Stimulated activated CD4-positive, alpha-beta T cell treated with anti-CD3 and anti-CD28 coated beads, Interleukin-2, amount 100 ng/mL, for 48 hours (primary cell): ENCODE data around the gene SLC45A2.
A peak's percentile ranks its signal among the peaks of the same experiment; 100 is the strongest.
"Not testable (repeated sequence)": the region's sequence is repeated elsewhere in the genome, so short reads cannot be mapped to it uniquely, and the experiment has no call there.

Source experiments
- DNase-seq, 2 donors: peaks; one replicate each; pipeline ENCODE4 v3.0.0-alpha.2; 2020

The SLC45A2 gene

DNA sequence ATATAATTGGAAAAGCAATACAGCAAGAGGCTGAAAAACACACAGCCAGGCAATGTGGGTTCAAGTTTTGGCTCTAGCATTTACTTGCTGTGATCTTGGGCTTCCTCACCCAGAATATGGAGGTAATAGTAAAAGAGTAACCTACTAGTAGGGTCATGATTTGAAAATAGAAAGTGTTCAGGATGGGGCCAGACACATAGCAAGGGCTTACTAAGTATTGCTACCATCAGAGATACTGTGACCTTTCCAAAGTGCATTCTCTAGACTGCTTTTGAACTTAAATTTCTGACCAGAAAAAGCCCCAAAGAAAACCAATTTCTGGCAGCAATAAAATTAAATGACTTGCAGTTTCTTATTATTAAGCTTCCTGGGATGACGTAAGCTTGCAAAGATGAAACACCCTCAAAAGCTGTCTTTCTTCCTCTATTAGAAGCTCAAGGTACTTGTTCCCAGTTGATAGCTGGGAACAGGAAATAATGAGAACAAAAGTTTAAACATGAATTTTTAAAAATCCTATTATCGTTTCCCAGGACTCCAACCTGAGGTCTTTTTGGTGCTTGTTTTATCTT lies 20.3 kb downstream of the SLC45A2 start:
- no peak for DNase-seq

DNA sequence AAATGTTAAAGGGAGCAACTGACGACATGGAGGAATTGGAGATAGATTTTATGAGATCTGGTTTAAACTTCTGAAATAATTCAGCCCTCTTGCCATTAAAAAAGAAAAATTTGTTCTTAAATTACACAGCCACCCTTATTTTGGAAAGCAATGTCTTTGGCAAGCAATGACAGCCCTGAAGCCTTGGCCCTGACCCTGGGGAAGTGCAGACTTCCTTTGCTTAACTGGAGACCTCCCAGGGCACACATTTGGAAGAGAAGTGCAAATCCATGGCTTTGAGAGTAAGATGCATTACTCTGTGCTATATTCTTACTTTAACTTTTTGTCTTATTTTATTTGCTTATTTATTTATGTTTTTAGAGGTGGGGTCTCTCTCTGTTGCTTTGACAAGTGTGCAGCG lies 26.3 kb downstream of the SLC45A2 start:
- no peak for DNase-seq

DNA sequence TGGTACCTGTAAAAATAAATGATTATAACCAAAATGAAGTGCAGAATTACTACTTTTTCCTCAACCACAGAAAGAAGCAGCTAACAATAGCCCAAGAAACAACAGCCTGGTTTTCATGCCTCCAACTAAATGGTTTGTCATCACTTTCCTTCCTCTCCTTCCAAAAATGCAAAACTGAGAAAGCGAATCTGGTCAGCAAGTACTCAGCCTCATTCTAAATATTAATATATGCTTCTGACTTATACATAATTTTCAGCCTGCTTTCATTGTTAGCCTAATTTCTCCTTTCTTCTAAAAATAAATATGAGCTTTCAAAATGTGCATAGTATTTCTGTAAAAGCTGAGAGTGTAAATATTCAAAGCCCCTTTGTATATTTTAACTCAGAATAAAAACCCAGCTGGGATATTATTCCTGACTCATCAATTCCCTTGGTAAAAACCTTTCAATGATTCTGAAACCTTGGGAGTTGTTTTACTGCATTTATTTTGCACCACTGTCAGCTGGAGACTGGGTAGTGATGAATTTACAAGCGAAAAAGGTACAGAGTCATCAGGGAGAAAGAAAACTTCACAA lies 26.8 kb downstream of the SLC45A2 start:
- no peak for DNase-seq

- DNase-seq = not testable (repeated sequence)
Measured at GRCh38 chr5:33952175-33952574, 32.3 kb downstream of the SLC45A2 start.

DNA sequence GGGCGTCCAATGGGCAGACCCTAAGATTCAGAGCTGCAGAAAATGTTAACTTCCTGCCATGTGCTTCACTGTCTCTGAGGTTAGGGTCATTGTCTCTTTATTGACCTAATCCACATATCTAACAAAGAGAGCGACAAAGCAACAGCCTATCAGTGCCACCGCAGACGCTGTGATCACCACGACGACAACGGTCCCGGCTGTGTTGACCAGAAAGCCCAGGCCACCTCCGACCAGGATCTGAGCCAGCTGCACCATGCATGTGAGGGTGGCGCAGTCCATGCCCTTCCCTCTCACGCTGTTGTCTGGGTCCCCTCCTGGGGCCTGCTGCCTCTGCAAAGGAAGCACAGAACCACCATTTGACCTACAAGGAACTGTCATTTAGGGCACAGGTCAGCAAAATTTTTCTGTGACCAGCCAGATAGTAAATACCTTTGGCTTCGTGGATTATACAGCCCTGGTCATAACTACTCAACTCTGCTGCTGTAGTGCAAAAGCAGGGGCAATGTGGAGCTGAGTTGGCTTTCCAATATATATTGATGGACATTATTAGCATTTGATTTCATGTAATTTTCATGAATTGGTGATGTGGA lies 39.9 kb downstream of the SLC45A2 start:
- DNase-seq = no peak

- DNase-seq = no peak
Measured at GRCh38 chr5:33941090-33941489, 43.4 kb downstream of the SLC45A2 start.

DNA sequence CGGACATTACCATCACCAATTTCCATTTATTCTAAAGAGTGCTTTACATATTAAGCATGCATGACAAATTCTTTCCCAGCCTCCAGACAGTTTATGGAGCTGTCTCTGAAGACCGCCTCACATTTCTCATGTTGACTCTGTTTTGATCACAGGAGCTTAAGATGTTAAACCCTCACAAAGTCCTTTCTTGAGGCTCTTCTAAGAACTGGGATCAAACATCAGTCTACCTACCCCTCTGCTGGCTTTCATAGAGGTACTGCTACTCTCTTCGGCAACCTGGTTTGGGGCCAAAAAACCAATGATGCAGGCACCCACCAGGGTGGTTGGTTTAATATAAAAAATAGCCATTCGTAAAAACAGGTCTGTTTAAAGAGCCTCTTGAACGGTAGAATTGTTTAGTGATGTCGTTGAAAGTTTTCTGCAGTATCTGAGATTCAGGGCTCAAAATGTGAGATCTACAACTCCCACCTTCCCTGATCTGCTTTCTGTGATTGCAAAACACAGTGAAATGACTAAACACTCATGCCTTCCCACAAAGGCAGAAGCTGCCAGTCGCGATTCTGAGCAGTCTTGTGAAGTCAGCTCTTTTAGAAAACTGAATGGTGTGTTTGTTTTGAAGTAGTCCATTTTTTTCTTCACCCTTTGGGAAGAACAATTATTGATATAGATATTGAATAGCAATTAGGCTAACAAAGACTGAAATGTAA lies 44.8 kb downstream of the SLC45A2 start:
- DNase-seq = no peak

GRCh38 chr5:33938881-33939280 lies 45.6 kb downstream of the SLC45A2 start:
- no peak for DNase-seq

- no peak for DNase-seq
Measured at GRCh38 chr5:33938507-33938796, 46.0 kb downstream of the SLC45A2 start.

- DNase-seq = no peak
Measured at GRCh38 chr5:33937707-33938506, 46.6 kb downstream of the SLC45A2 start.

DNA sequence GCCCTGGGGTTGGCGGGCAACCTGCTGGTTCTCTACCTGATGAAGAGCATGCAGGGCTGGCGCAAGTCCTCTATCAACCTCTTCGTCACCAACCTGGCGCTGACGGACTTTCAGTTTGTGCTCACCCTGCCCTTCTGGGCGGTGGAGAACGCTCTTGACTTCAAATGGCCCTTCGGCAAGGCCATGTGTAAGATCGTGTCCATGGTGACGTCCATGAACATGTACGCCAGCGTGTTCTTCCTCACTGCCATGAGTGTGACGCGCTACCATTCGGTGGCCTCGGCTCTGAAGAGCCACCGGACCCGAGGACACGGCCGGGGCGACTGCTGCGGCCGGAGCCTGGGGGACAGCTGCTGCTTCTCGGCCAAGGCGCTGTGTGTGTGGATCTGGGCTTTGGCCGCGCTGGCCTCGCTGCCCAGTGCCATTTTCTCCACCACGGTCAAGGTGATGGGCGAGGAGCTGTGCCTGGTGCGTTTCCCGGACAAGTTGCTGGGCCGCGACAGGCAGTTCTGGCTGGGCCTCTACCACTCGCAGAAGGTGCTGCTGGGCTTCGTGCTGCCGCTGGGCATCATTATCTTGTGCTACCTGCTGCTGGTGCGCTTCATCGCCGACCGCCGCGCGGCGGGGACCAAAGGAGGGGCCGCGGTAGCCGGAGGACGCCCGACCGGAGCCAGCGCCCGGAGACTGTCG lies 47.3 kb downstream of the SLC45A2 start:
- no peak for DNase-seq

DNA sequence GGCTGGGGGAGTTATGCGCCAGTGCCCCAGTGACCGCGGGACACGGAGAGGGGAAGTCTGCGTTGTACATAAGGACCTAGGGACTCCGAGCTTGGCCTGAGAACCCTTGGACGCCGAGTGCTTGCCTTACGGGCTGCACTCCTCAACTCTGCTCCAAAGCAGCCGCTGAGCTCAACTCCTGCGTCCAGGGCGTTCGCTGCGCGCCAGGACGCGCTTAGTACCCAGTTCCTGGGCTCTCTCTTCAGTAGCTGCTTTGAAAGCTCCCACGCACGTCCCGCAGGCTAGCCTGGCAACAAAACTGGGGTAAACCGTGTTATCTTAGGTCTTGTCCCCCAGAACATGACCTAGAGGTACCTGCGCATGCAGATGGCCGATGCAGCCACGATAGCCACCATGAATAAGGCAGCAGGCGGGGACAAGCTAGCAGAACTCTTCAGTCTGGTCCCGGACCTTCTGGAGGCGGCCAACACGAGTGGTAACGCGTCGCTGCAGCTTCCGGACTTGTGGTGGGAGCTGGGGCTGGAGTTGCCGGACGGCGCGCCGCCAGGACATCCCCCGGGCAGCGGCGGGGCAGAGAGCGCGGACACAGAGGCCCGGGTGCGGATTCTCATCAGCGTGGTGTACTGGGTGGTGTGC lies 48.0 kb downstream of the SLC45A2 start, which contains the start of gene RXFP3:
TSS of gene RXFP3 (plus strand) at position 6 of the 636 bp plus-strand sequence. CDS start at position 361, 355 bp downstream.
- no peak for DNase-seq

DNA sequence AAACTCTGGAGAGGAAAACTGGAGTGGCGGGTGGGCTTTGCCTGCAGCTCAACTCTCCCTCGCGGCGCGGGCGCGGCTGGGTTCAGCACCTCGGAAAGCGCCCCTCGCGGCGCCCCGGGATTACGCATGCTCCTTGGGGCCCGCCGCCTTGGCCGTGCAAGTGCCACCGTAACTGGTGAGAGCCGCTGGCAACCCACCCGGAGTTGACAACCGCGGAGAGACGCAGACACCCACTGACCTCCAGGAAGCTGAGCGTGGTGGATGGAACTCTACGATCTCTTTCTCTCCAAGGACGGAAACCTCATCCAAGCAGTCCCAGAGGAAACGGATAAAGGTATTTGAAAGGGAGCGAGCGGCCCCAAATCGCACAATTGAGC lies 48.5 kb downstream of the SLC45A2 start:
- DNase-seq = peak; percentile 37

DNA sequence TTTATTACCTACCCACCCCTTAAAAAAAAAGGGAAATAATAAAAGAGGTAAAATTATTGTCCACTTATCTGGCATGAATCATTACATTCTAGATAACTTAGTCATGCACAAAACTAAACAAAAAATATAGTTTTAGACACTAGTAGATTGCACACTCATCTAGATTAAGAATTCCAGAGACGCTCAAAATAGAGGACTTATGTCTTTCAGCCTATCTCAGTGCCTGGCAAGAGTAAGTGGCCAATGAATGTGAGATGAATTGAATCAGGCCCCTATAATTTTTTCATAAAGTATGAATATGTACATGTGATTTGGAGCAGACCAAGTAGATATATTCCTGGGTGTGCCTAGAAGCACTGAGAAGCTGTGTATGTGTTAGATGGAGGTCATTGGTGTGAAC lies 50.3 kb downstream of the SLC45A2 start:
- DNase-seq = no peak

DNA sequence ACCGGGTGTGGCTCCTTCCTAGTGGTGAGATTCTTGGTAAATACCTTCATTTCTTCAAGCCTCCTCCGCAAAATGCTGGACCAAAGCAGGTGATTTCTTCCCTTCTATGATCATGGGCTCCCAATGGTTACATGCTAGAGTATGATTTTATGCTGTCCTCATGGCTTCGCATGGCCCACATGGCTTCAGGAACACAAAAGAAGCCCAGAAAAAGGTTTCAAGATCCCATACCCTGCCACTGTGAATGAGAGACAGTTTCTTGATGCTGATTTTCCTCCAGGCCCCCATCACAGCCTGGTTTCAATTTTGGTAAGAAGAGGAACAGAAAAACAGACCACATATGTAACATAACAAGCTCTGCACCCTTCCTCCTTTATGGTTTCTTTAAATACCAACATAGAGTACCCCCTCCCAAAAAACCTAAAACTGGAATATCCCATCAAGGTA lies 50.7 kb downstream of the SLC45A2 start:
- DNase-seq = no peak

GRCh38 chr5:33931136-33931535 lies 53.4 kb downstream of the SLC45A2 start:
- DNase-seq = no peak

DNA sequence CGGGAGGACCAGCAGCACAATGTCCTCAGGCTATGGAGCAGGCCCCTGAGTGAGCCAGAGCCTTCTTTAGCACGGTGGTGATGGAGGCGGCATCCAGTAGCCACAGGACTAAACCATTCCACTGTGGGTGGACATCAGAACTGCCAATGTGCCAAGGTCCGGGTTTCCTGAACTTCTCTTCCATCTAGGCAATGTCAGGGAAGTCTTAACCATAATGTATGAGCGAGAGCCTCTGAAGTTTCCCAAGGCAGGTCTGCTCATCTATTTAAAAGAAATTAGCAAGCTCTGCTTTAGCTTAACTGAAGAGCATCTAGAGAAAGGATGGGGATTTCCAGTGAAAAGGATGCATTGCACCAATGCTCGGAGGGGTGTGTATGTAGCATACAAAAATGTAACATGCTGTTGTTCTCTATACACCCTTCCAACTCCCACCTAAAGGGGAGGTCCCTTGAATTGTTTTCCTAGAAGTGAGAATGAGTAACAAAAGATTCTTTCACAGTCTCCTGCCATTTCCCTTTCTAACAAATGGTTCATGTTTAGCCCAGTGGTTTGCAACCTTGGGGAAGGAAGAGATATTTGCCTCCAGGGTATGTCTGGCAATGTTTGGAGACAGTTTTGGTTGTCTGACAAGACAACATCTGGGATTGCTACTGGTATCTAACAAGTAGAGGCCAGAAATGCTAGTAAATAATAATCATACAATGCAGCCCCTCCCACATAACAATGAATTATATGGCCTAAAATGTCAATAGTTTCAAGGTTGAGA lies 54.4 kb downstream of the SLC45A2 start:
- DNase-seq = no peak

DNA sequence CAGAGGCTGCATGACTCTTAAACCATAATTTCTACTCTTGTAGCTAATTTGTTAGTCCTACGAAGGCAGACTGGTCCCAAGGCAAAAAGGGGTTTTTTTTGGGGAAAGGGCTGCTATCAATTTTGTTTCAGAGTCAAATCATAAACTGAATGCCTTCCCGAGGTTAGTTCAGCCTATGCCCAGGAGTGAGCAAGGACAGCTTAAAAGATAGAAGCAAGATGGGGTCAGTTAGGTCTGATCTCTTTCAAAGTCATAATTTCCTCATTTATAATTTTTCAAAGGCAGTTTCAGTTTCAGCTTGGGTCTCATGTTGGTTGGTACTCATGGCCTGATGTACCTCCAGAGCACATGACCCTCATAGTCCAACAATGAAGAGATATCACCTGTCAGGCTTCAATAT lies 56.2 kb downstream of the SLC45A2 start:
- no peak for DNase-seq

DNA sequence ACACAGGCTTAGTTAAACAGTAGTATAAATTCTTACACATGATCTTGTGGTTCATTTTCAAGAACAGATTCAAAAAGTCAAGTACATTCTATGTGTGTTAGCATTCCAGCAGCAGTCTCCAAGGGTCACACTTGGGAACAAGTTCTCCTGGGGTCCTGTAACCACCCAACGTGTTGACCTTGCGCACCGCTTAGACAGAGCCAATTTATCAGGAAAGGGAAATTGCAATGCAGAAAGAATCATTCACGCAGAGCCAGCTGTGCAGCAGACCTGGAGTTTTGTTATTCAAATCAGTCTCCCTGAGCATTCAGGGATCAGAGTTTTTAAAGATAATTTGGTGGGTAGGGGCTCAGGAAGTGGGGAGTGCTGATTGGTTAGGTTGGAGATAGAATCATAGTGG lies 56.8 kb downstream of the SLC45A2 start:
- no peak for DNase-seq

- DNase-seq = no peak
Measured at GRCh38 chr5:33925278-33925677, 59.2 kb downstream of the SLC45A2 start.

DNA sequence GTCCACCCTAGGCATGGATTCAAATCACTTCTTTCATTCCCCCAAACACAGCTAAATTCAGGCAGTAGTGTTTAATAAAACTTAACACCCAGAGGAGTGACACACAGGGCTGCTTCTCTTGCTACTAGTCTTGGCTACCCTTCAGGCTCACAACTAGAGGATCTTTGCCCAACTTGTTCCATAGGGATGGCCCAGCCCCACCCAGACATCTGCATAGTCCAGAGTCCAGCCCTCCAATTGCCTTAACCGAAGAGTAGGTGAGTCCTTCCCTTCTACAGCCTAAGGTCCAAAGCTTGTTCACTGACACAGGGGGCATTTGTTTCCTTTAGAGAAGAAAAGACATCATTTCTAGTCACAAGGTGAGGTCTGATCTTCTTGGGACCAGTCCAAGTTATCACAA lies 63.5 kb downstream of the SLC45A2 start:
- no peak for DNase-seq
